K562 (cell line): ENCODE measurements around the gene SEC11A. TPM values are rescaled to one million over a fixed set of nuclear protein-coding genes. Genes with fewer than 3 reads are reported as not detected.

ENCODE experiments used
- ATF4 ChIP-seq: fragments of 450-650 bp; formaldehyde crosslinking; IDR thresholded peaks from 2 replicates; pipeline ENCODE4 v1.4.0; 2022; ENCODE audit warnings: mild to moderate bottlenecking, moderate library complexity
- BRCA1 ChIP-seq, 2 experiments: fragments of 450-650 bp in 1 of 2; sonication (generic) in 1 of 2; formaldehyde crosslinking in 1 of 2; IDR thresholded peaks; 2 replicates each; pipeline versions ENCODE4 v1.5.0 to v1.6.1; 2017 to 2020; ENCODE audit warnings: mild to moderate bottlenecking in 1 of 2, missing genetic modification reagents in 1 of 2
- HDGF ChIP-seq: fragments of 450-650 bp; IDR thresholded peaks from 2 replicates; pipeline ENCODE4 v1.6.1; 2016
- ID3 ChIP-seq, 2 experiments: fragments of 250-450 bp in 1 of 2; fragments of 450-650 bp in 1 of 2; sonication (Bioruptor Pico) in 1 of 2; IDR thresholded peaks; 2 replicates each; pipeline versions ENCODE4 v1.6.1 to v1.8.0; 2016 to 2021; ENCODE audit warnings: mild to moderate bottlenecking in 2 of 2, moderate library complexity in 2 of 2, missing compliant biosample characterization in 1 of 2, missing genetic modification characterization in 1 of 2
- NR4A1 ChIP-seq, 2 experiments: fragments of 250-450 bp in 1 of 2; fragments of 450-650 bp in 1 of 2; sonication (Bioruptor Pico) in 1 of 2; IDR thresholded peaks; 2 replicates each; pipeline versions ENCODE4 v1.4.0 to v1.6.1; 2016 to 2020; ENCODE audit warnings: mild to moderate bottlenecking in 2 of 2, missing compliant biosample characterization in 1 of 2, missing genetic modification characterization in 1 of 2, moderate library complexity in 1 of 2
- YY1 ChIP-seq, 3 experiments: IDR thresholded peaks; 2 replicates each; pipeline ENCODE4 v1.6.1; 2011; ENCODE audit warnings: low read length in 2 of 3, mild to moderate bottlenecking in 2 of 3, moderate library complexity in 2 of 3, borderline replicate concordance in 1 of 3, control low read depth in 1 of 3, low read depth in 1 of 3; ENCODE audit not compliant: insufficient read depth in 3 of 3, insufficient replicate concordance in 2 of 3, control insufficient read depth in 1 of 3, insufficient read length in 1 of 3; ENCODE audit errors: extremely low read depth in 1 of 3
- ZNF124 ChIP-seq: sonication (generic); formaldehyde crosslinking; IDR thresholded peaks from 2 replicates; pipeline ENCODE4 v1.8.1; 2022; ENCODE audit warnings: missing genetic modification reagents
- polyA plus RNA-seq, 8 experiments: library from polyadenylated mRNA; depleted of rRNA in 4 of 8; stranded (reverse) in 5 of 8; unstranded in 3 of 8; fragments of >200 nt; fragmentation: Nextera tagmentation in 2 of 8; fragmentation: Illumina TruSeq in 1 of 8; extraction: Ambion mirVana in 2 of 8; extraction: Trizol in 1 of 8; gene quantifications; 2 replicates each; pipeline versions ENCODE4 v1.2.1 to v1.2.3, GENCODE V29; 2011 to 2014; ENCODE audit warnings: inconsistent platforms in 1 of 8, missing spikeins in 1 of 8
- total RNA-seq, 7 experiments: library from RNA; depleted of rRNA in 6 of 7; stranded (reverse); fragments of >200 nt in 6 of 7; fragmentation: Illumina TruSeq in 2 of 7; extraction: Trizol in 2 of 7; gene quantifications; 2 replicates each; pipeline versions ENCODE4 v1.2.1 to v1.2.3, GENCODE V29; 2011 to 2021; ENCODE audit warnings: low replicate concordance in 1 of 7
- TF ChIP-seq, protein P1 (sequence below): fragments of 450-650 bp; conservative IDR thresholded peaks from 2 replicates; pipeline ENCODE4 v1.6.1; 2016; ENCODE audit warnings: missing genetic modification characterization, low read depth, mild to moderate bottlenecking, missing compliant biosample characterization, moderate library complexity

SEC11A gene
- total and polyA plus RNA-seq, 9 of the 15 experiments (the other 6 are each of a cell fraction or from before 2014, with no cell fraction given) = 175 to 310 (median 229) TPM

DNA sequence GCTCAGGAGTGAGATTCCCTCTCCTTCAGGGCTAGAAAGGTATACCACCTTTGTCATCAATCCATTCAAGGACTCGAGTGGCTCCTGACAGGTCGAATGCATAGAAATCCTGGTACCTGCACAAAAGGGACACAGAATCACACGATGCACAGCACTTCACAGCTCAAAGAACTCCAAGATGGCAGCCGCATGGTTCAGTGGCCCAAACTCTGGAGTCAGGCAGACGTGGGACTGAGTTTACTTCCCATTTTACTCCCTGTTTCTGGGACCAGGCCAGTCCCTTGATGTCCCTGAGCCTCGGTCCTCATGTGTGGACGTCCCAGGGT lies 62.4 kb downstream of the SEC11A start (continued):
- TF ChIP-seq NR4A1 (CRISPR knock-in tag; IDR thresholded peaks at IDR 0.05) (no peak), NR4A1 (tag; IDR thresholded peaks at IDR 0.05) (0 out of 2 replicates have a peak, but pooled peaks have one; percentile 60), ID3 (CRISPR knock-in tag; IDR thresholded peaks at IDR 0.05) (no peak), ID3 (tag; IDR thresholded peaks at IDR 0.05) (0 out of 2 replicates have a peak, but pooled peaks have one; percentile 61), ZNF124 (CRISPR knock-in tag) (no peak), BRCA1 (IDR thresholded peaks at IDR 0.05) (no peak), BRCA1 (CRISPR knock-in tag; IDR thresholded peaks at IDR 0.05) (no peak), ATF4 (no peak), YY1 (IDR thresholded peaks at IDR 0.05; ENCODE audit: borderline replicate concordance in 1 of 3, control insufficient read depth in 1 of 3, extremely low read depth in 1 of 3, insufficient read depth in 3 of 3, insufficient read length in 1 of 3, insufficient replicate concordance in 2 of 3, low read depth in 1 of 3, low read length in 2 of 3) (peak in 2 of 3 experiments; percentile 17 to 55), HDGF (no peak)
- TF ChIP-seq, protein P1, sequence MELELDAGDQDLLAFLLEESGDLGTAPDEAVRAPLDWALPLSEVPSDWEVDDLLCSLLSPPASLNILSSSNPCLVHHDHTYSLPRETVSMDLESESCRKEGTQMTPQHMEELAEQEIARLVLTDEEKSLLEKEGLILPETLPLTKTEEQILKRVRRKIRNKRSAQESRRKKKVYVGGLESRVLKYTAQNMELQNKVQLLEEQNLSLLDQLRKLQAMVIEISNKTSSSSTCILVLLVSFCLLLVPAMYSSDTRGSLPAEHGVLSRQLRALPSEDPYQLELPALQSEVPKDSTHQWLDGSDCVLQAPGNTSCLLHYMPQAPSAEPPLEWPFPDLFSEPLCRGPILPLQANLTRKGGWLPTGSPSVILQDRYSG (tag) = peak; percentile 80; the same call in 1 of the 2 replicates
- TF ChIP-seq, all 486 proteins: peak for 10
